Spleen (tissue), 7 donors: ENCODE results near the gene EPHB4.

Source experiments
- CTCF ChIP-seq, 11 experiments: fragments of 200-600 bp in 7 of 11; fragments of 450-650 bp in 4 of 11; sonication (generic) in 4 of 11; IDR thresholded peaks in 8 of 11; conservative IDR thresholded peaks in 3 of 11; 1 replicate in 7 of 11; 2 replicates in 4 of 11; pipeline versions ENCODE4 v1.4.0 to v1.8.0; 2016 to 2021; ENCODE audit warnings: antibody characterized with exemption in 11 of 11, inconsistent platforms in 4 of 11, mild to moderate bottlenecking in 1 of 11
- POLR2A ChIP-seq, 3 donors: fragments of 450-650 bp; IDR thresholded peaks; one replicate each; pipeline ENCODE4 v1.5.1; 2017; ENCODE audit warnings: antibody characterized with exemption in 3 of 3, mild to moderate bottlenecking in 1 of 3
- POLR2AphosphoS5 ChIP-seq, 3 donors: sonication (generic); formaldehyde crosslinking; IDR thresholded peaks; one replicate each; pipeline ENCODE4 v1.5.1; 2017; ENCODE audit warnings: antibody characterized with exemption in 3 of 3
- donor health status: DM: no; HTN: no; CAD: no; lungs with moderate emphysema.
- donor health status: DM: no; HTN: no; CAD: no.
- donor health status: DM: no; HTN: no; CAD: no.

GRCh38 chr7:100825215-100825671 lies 2.1 kb downstream of the EPHB4 start:
- TF ChIP-seq CTCF (IDR thresholded peaks at IDR 0.05 in 8 of 11, conservative IDR thresholded peaks at IDR 0.05 in 3 of 11) (no peak), POLR2A (IDR thresholded peaks at IDR 0.05) (no peak), POLR2AphosphoS5 (IDR thresholded peaks at IDR 0.05) (peak; percentile 64 to 83 (median 73))
